Right lobe of liver (tissue), 6 donors: Measurements from ENCODE around the gene TLE6. TPM values are rescaled to one million over a fixed set of nuclear protein-coding genes. Genes with fewer than 3 reads are reported as not detected.

Experiments
- ATAC-seq, 4 donors: fragments of 200-7000 bp; cut with Tn5 transposase; one replicate each; pipeline ENCODE4 v1.9.1; 2020; ENCODE audit warnings: mild to moderate bottlenecking in 4 of 4, moderate library complexity in 4 of 4
- DNase-seq, 3 donors: peaks; one replicate each; pipeline ENCODE4 v3.0.0-alpha.2; 2020
- H3K27ac ChIP-seq, 3 donors: fragments of 200-600 bp; one replicate each; pipeline ENCODE4 v1.8.0; 2022
- H3K27me3 ChIP-seq, 2 donors: fragments of 200-600 bp; one replicate each; pipeline ENCODE4 v1.8.0; 2022
- H3K36me3 ChIP-seq, 4 donors: fragments of 200-600 bp; sonication (generic) in 1 of 4; one replicate each; pipeline versions ENCODE4 v1.5.1 to v1.8.0; 2017 to 2022; ENCODE audit warnings: control low read depth in 1 of 4
- H3K4me1 ChIP-seq, 4 donors: fragments of 200-600 bp; sonication (generic) in 1 of 4; one replicate each; pipeline versions ENCODE4 v1.5.1 to v1.8.0; 2017 to 2022; ENCODE audit warnings: control low read depth in 1 of 4
- H3K4me3 ChIP-seq, 3 donors: fragments of 200-600 bp; one replicate each; pipeline ENCODE4 v1.8.0; 2022
- H3K9me3 ChIP-seq, 4 donors: fragments of 200-600 bp; sonication (generic) in 1 of 4; one replicate each; pipeline versions ENCODE4 v1.5.1 to v1.8.0; 2017 to 2022; ENCODE audit warnings: control low read depth in 1 of 4
- POLR2A ChIP-seq: fragments of 450-650 bp; IDR thresholded peaks from one replicate; pipeline ENCODE4 v1.6.1; 2017; ENCODE audit warnings: antibody characterized with exemption, mild to moderate bottlenecking
- WGBS: methylation state at CpG from one replicate; pipeline ENCODE4 v1.1.6; 2018; ENCODE audit warnings: low coverage, low lambda C conversion rate; ENCODE audit not compliant: insufficient coverage; ENCODE audit errors: missing lambda C conversion rate; 5-methylcytosine and 5-hydroxymethylcytosine counted together
- intact Hi-C, 2 donors: fragments of 100-400 bp; cut with DNase I; formaldehyde crosslinking; loops; one replicate each; pipeline versions ENCODE4 v1.11.2 to v1.14.1; 2022
- total RNA-seq, 6 experiments: library from RNA; depleted of rRNA in 2 of 6; stranded (reverse); fragments of >200 nt in 2 of 6; fragmentation: NEBNext Ultra II Directional in 3 of 6; extraction: Animal tissue kit (Norgen Biotek cat#: 25700) in 3 of 6; gene quantifications; one replicate each; pipeline versions ENCODE4 v1.1.0 to v1.2.4, GENCODE V29; 2016 to 2023
- TF ChIP-seq, protein P1 (sequence below), 4 donors: fragments of 200-600 bp in 3 of 4; fragments of 450-650 bp in 1 of 4; IDR thresholded peaks; one replicate each; pipeline versions ENCODE4 v1.5.1 to v1.8.0; 2016 to 2022; ENCODE audit warnings: antibody characterized with exemption in 4 of 4, mild to moderate bottlenecking in 2 of 4
- donor health status: DM: no; HTN: yes; CAD: no.
- donor health status: DM: no; HTN: no; CAD: no.
- donor health status: DM: no; HTN: no; CAD: no.
- donor health status: DM: no; HTN: yes; CAD: no.
- donor health status: DM: no; HTN: yes; CAD: no.

The TLE6 gene
- total RNA-seq, 6 experiments from 2014 or later: 2.3 to 8.9 (median 4.6) TPM

DNA sequence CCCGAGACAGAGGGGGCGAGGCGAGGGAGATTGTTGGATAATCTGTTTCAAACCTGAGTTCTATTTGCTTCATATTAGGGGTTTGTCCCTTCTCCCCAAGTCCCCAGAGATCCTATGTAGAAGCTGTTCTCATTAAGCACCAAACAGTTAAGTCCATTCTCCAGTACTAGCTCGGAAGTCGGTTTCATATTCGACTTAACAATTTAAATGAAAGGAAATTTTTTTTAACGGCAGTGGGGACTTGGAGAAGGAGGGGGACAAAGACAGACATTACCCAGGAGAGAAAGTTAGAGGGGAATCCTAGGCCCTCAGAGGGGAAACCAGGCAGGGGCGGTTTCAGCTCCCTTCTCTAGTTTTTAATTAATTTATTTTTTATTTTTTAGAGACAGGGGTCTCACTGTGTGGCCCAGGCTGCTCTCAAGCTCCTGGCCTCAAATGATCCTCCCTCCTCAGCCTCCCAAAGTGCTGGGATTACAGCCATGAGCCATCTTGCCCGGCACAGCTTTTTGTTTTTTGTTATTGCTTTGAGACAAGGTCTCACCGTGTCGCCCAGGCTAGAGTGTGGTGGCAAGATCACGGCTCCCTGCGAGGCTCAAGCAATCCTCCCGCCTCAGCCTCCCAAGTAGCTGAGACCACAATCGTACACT, 65.4 kb downstream of the TLE6 start:
- H3K4me3 ChIP-seq: no peak overlapping the region
- ATAC-seq (no peak), DNase-seq (no peak)
- TF ChIP-seq, protein P1, sequence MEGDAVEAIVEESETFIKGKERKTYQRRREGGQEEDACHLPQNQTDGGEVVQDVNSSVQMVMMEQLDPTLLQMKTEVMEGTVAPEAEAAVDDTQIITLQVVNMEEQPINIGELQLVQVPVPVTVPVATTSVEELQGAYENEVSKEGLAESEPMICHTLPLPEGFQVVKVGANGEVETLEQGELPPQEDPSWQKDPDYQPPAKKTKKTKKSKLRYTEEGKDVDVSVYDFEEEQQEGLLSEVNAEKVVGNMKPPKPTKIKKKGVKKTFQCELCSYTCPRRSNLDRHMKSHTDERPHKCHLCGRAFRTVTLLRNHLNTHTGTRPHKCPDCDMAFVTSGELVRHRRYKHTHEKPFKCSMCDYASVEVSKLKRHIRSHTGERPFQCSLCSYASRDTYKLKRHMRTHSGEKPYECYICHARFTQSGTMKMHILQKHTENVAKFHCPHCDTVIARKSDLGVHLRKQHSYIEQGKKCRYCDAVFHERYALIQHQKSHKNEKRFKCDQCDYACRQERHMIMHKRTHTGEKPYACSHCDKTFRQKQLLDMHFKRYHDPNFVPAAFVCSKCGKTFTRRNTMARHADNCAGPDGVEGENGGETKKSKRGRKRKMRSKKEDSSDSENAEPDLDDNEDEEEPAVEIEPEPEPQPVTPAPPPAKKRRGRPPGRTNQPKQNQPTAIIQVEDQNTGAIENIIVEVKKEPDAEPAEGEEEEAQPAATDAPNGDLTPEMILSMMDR (IDR thresholded peaks at IDR 0.05): no peak
- no peak for TF ChIP-seq POLR2A
- no peak overlapping the region for H3K27ac ChIP-seq
- intact Hi-C loops: no loop called here
- H3K27me3 ChIP-seq: no peaks in the 10 kb centered on the region
- H3K4me1 ChIP-seq: peaks cover 0 to 1% (median 0%) of the 10 kb centered on the region in 4 donors
- H3K36me3 ChIP-seq: no peaks in the 10 kb centered on the region
- 37% methylated on average over 10 of the region's 15 CpGs for WGBS
- H3K9me3 ChIP-seq: no peaks in the 10 kb centered on the region

Other genes with a start within 250 kb of the TLE6 start
- 10 to 100 TPM; 13.5 to 29.5 (median 19.6) TPM for gene SLC39A3, start 237.5 kb upstream of the TLE6 start, total RNA-seq
- gene SGTA, start 194.3 kb upstream of the TLE6 start, total RNA-seq: 10 to 100 TPM; 21.5 to 41.7 (median 23.7) TPM
- gene THOP1, start 192.1 kb upstream of the TLE6 start, total RNA-seq: 10 to 100 TPM; 25.5 to 61.8 (median 33.0) TPM
- gene ZNF554, start 157.7 kb upstream of the TLE6 start, total RNA-seq: 1 to 10 TPM; 1.4 to 2.5 (median 1.9) TPM
- gene ZNF555, start 136.1 kb upstream of the TLE6 start, total RNA-seq: 1 to 10 TPM in 5 of 6 experiments, under 1 TPM in 1; 0.87 to 2.6 (median 2.1) TPM
- not detected for gene ZNF556, start 110.2 kb upstream of the TLE6 start, total RNA-seq
- gene ZNF57, start 76.6 kb upstream of the TLE6 start, total RNA-seq: 1 to 10 TPM in 5 of 6 experiments, under 1 TPM in 1; 0.98 to 2.9 (median 1.7) TPM
- 1 to 10 TPM; 1.1 to 1.5 (median 1.3) TPM for gene ZNF77, start 32.6 kb upstream of the TLE6 start, total RNA-seq
- gene TLE2, start 51.7 kb downstream of the TLE6 start, total RNA-seq: 10 to 100 TPM in 2 of 6 experiments, 1 to 10 TPM in 4; 6.1 to 20.6 (median 9.3) TPM
- 100 to 1,000 TPM; 119 to 198 (median 152) TPM for gene TLE5, start 84.9 kb downstream of the TLE6 start, total RNA-seq
- gene GNA11, start 116.8 kb downstream of the TLE6 start, total RNA-seq: 10 to 100 TPM; 19.5 to 28.0 (median 22.4) TPM
- gene GNA15, start 158.5 kb downstream of the TLE6 start, total RNA-seq: 1 to 10 TPM in 2 of 6 experiments, under 1 TPM in 4; 0.31 to 3.9 (median 0.83) TPM
- 1 to 10 TPM in 3 of 6 experiments, under 1 TPM in 3; 0.53 to 2.2 (median 0.97) TPM for gene S1PR4, start 201.2 kb downstream of the TLE6 start, total RNA-seq
- gene NCLN, start 208.4 kb downstream of the TLE6 start, total RNA-seq: 10 to 100 TPM; 32.0 to 59.9 (median 40.4) TPM
- 1 to 10 TPM in 1 of 6 experiments, under 1 TPM in 5; 0.07 to 1.6 (median 0.34) TPM for gene CELF5, start 247.1 kb downstream of the TLE6 start, total RNA-seq